Renal pelvis (tissue), 4 donors: ENCODE results near the gene PAPPA. TPM values are rescaled to one million over a fixed set of nuclear protein-coding genes. Genes with fewer than 3 reads are reported as not detected.
A peak's percentile ranks its signal among the peaks of the same experiment; 100 is the strongest.

ENCODE experiments used
- DNase-seq: peaks from one replicate; pipeline ENCODE4 v3.0.0-alpha.2; 2013
- polyA plus RNA-seq, 3 donors: library from polyadenylated mRNA; unstranded; fragments of 120-200 nt; gene quantifications; one replicate each; pipeline ENCODE4 v1.2.1, GENCODE V29; 2013; ENCODE audit not compliant: insufficient read length in 3 of 3

The PAPPA gene
- polyA plus RNA-seq, 3 donors = 2.8 to 8.4 (median 5.8) TPM

- no peak for DNase-seq
Measured at GRCh38 chr9:116422119-116422979, 268.8 kb downstream of the PAPPA start.

GRCh38 chr9:116423149-116423548 is 269.6 kb downstream of the PAPPA start:
- no peak for DNase-seq

- DNase-seq = no peak
Measured at GRCh38 chr9:116425244-116425643, 271.7 kb downstream of the PAPPA start.

- no peak for DNase-seq
Measured at GRCh38 chr9:116430849-116431248, 277.3 kb downstream of the PAPPA start.

GRCh38 chr9:116432051-116432450 is 278.5 kb downstream of the PAPPA start:
- no peak for DNase-seq

GRCh38 chr9:116434314-116434713 is 280.7 kb downstream of the PAPPA start:
- no peak for DNase-seq

GRCh38 chr9:116435706-116436105 is 282.1 kb downstream of the PAPPA start:
- DNase-seq = no peak

- DNase-seq = no peak
Measured at GRCh38 chr9:116436121-116436520, 282.5 kb downstream of the PAPPA start.

- DNase-seq = no peak
Measured at GRCh38 chr9:116437411-116438370, 284.1 kb downstream of the PAPPA start.

- no peak for DNase-seq
Measured at GRCh38 chr9:116442528-116442927, 288.9 kb downstream of the PAPPA start.

- peak; percentile 80 for DNase-seq
Measured at GRCh38 chr9:116447934-116448333, 294.3 kb downstream of the PAPPA start.

- DNase-seq = no peak
Measured at GRCh38 chr9:116448431-116448830, 294.8 kb downstream of the PAPPA start.

GRCh38 chr9:116449949-116450348 is 296.4 kb downstream of the PAPPA start:
- no peak for DNase-seq

- no peak for DNase-seq
Measured at GRCh38 chr9:116450378-116451139, 297.0 kb downstream of the PAPPA start.

- DNase-seq = no peak
Measured at GRCh38 chr9:116451500-116452115, 298.0 kb downstream of the PAPPA start.
